Stimulated activated CD4-positive, alpha-beta T cell treated with anti-CD3 and anti-CD28 coated beads, Interleukin-2, amount 100 ng/mL, for 48 hours (primary cell): ENCODE results near the gene LPAR3.
"Not testable (repeated sequence)": the region's sequence is repeated elsewhere in the genome, so short reads cannot be mapped to it uniquely, and the experiment has no call there.

Experiments used
- DNase-seq, 2 donors: peaks; one replicate each; pipeline ENCODE4 v3.0.0-alpha.2; 2020

LPAR3 gene

GRCh38 chr1:84892705-84893618 lies at the start of gene LPAR3:
Gene LPAR3, minus strand, starts transcription at chr1:84893206. Its CDS starts 27,086 bp downstream, at chr1:84866120.
- peak; percentile 16 to 20 for DNase-seq

- DNase-seq = no peak
Measured at GRCh38 chr1:84941843-84942242, 48.8 kb upstream of the LPAR3 start.

- DNase-seq = no peak
Measured at GRCh38 chr1:84940481-84940880, 47.5 kb upstream of the LPAR3 start.

- no peak for DNase-seq
Measured at GRCh38 chr1:84939761-84940160, 46.8 kb upstream of the LPAR3 start.

- DNase-seq = no peak
Measured at GRCh38 chr1:84939151-84939550, 46.1 kb upstream of the LPAR3 start.

- DNase-seq = no peak
Measured at GRCh38 chr1:84936116-84936810, 43.3 kb upstream of the LPAR3 start.

- DNase-seq = no peak
Measured at GRCh38 chr1:84933011-84933611, 40.1 kb upstream of the LPAR3 start.

GRCh38 chr1:84930831-84931230 lies 37.8 kb upstream of the LPAR3 start:
- no peak for DNase-seq

GRCh38 chr1:84930329-84930728 lies 37.3 kb upstream of the LPAR3 start:
- no peak for DNase-seq

- DNase-seq = no peak
Measured at GRCh38 chr1:84929581-84929980, 36.6 kb upstream of the LPAR3 start.

- no peak for DNase-seq
Measured at GRCh38 chr1:84928979-84929378, 36.0 kb upstream of the LPAR3 start.

GRCh38 chr1:84923317-84923716 lies 30.3 kb upstream of the LPAR3 start:
- DNase-seq = no peak

- no peak for DNase-seq
Measured at GRCh38 chr1:84920159-84920558, 27.2 kb upstream of the LPAR3 start.

GRCh38 chr1:84919461-84919970 lies 26.5 kb upstream of the LPAR3 start:
- no peak for DNase-seq

GRCh38 chr1:84918726-84919336 lies 25.8 kb upstream of the LPAR3 start:
- no peak for DNase-seq

- DNase-seq = no peak
Measured at GRCh38 chr1:84916897-84917296, 23.9 kb upstream of the LPAR3 start.

- DNase-seq = no peak
Measured at GRCh38 chr1:84913555-84913892, 20.5 kb upstream of the LPAR3 start.

- DNase-seq = no peak
Measured at GRCh38 chr1:84912726-84913554, 19.9 kb upstream of the LPAR3 start.

- DNase-seq = not testable (repeated sequence)
Measured at GRCh38 chr1:84908746-84909464, 15.9 kb upstream of the LPAR3 start.

GRCh38 chr1:84907095-84907827 lies 14.3 kb upstream of the LPAR3 start:
- DNase-seq = no peak

- not testable (repeated sequence) for DNase-seq
Measured at GRCh38 chr1:84902727-84903126, 9.7 kb upstream of the LPAR3 start.
